ENCODE results near the gene NTSR2.

Gene NTSR2

GRCh38 chr2:11699686-11700670 lies 30.0 kb upstream of the NTSR2 start:
- DNase-seq (ENCODE audit: low spot score), result no peak

GRCh38 chr2:11698009-11698922 lies 28.3 kb upstream of the NTSR2 start:
- DNase-seq (ENCODE audit: low spot score), result peak; percentile 60

- peak; percentile 68 for DNase-seq (ENCODE audit: low spot score)
Observed at GRCh38 chr2:11697103-11697871, 27.3 kb upstream of the NTSR2 start.

GRCh38 chr2:11696736-11697102 lies 26.7 kb upstream of the NTSR2 start:
- no peak for DNase-seq (ENCODE audit: low spot score)

- DNase-seq (ENCODE audit: low spot score), result no peak
Observed at GRCh38 chr2:11695576-11695975, 25.6 kb upstream of the NTSR2 start.

GRCh38 chr2:11692966-11693521 lies 23.0 kb upstream of the NTSR2 start:
- DNase-seq (ENCODE audit: low spot score), result peak; percentile 75

GRCh38 chr2:11691076-11691660 lies 21.2 kb upstream of the NTSR2 start:
- DNase-seq (ENCODE audit: low spot score), result no peak

- DNase-seq (ENCODE audit: low spot score), result peak; percentile 89
Observed at GRCh38 chr2:11688222-11689069, 18.5 kb upstream of the NTSR2 start.

- DNase-seq (ENCODE audit: low spot score), result no peak
Observed at GRCh38 chr2:11687736-11688135, 17.7 kb upstream of the NTSR2 start.

GRCh38 chr2:11685906-11686470 lies 16.0 kb upstream of the NTSR2 start:
- DNase-seq (ENCODE audit: low spot score), result no peak

- DNase-seq (ENCODE audit: low spot score), result no peak
Observed at GRCh38 chr2:11684894-11685460, 15.0 kb upstream of the NTSR2 start.

- DNase-seq (ENCODE audit: low spot score), result no peak
Observed at GRCh38 chr2:11683966-11684365, 14.0 kb upstream of the NTSR2 start.

GRCh38 chr2:11683476-11683875 lies 13.5 kb upstream of the NTSR2 start:
- DNase-seq (ENCODE audit: low spot score), result no peak

GRCh38 chr2:11682590-11682915 lies 12.6 kb upstream of the NTSR2 start:
- DNase-seq (ENCODE audit: low spot score), result no peak

GRCh38 chr2:11681722-11682589 lies 12.0 kb upstream of the NTSR2 start:
- DNase-seq (ENCODE audit: low spot score), result peak; percentile 63

- DNase-seq (ENCODE audit: low spot score), result no peak
Observed at GRCh38 chr2:11680901-11681721, 11.1 kb upstream of the NTSR2 start.

GRCh38 chr2:11680182-11680900 lies 10.3 kb upstream of the NTSR2 start:
- no peak for DNase-seq (ENCODE audit: low spot score)

Data from hepatic stellate cell (primary cell).